Activated CD8-positive, alpha-beta T cell treated with anti-CD3 and anti-CD28 coated beads, Interleukin-2, amount 10 ng/mL, durations not matched to agents 7 days and 5 days (primary cell): Measurements from ENCODE around the gene MED15. TPM values are rescaled to one million over a fixed set of nuclear protein-coding genes. Genes with fewer than 3 reads are reported as not detected.

Experiments
- ATAC-seq: fragments of 150-1000 bp; cut with Tn5 transposase; one replicate; pipeline ENCODE4 v1.10.0; 2021; ENCODE audit warnings: moderate library complexity
- CTCF ChIA-PET: fragments of 350-600 bp; sonication (Branson Sonifier 250); formaldehyde crosslinking; loops from one replicate; lab custom pipeline; 2021; ENCODE audit warnings: antibody characterized with exemption; lab: Charles Lee
- POLR2A ChIA-PET: fragments of 350-600 bp; sonication (Branson Sonifier 250); formaldehyde crosslinking; loops from one replicate; lab custom pipeline; 2021; ENCODE audit warnings: antibody characterized with exemption; lab: Charles Lee
- DNase-seq: peaks from one replicate; pipeline ENCODE4 v3.0.0-alpha.2; 2020
- H3K27ac Mint-ChIP-seq: one replicate; pipeline ENCODE4 v1.8.0; 2021; ENCODE audit warnings: mild to moderate bottlenecking, mixed read lengths
- H3K27me3 Mint-ChIP-seq: one replicate; pipeline ENCODE4 v1.8.0; 2021; ENCODE audit warnings: low read depth, mixed read lengths
- H3K36me3 Mint-ChIP-seq: one replicate; pipeline ENCODE4 v1.8.0; 2021; ENCODE audit warnings: low read depth, mixed read lengths
- H3K4me1 Mint-ChIP-seq: one replicate; pipeline ENCODE4 v1.8.0; 2021; ENCODE audit warnings: low read depth, mixed read lengths
- H3K4me3 Mint-ChIP-seq: one replicate; pipeline ENCODE4 v1.8.0; 2021; ENCODE audit warnings: mild to moderate bottlenecking, mixed read lengths
- H3K9me3 Mint-ChIP-seq: one replicate; pipeline ENCODE4 v1.8.0; 2022; ENCODE audit warnings: mixed read lengths; ENCODE audit not compliant: insufficient read depth
- total RNA-seq, 2 experiments: library from RNA; stranded (reverse); gene quantifications; one replicate each; pipeline ENCODE4 v1.2.3, GENCODE V29; 2021

MED15 gene
- total RNA-seq, 2 experiments from 2014 or later = 155 to 161 TPM

DNA sequence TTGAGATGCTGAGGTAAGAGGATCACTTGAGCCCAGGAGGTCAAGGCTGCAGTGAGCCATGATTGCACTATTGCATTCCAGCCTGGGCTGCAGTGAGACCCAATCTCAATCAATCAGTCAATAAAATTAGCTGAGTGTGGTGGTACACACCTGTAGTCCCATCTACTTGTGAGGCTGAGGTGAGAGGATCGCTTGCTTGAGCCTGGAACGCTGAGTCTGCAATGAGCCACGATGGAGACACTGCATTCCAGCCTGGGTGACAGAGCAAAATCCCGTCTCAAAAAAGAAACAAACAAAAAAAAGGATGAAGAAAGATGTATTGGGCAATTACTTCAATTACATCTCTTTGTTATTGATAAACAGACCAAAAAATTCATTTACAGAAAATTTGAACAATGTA is 54.5 kb downstream of the MED15 start:
- no peak for ATAC-seq
- no peaks in the 10 kb centered on the region for H3K27me3 Mint-ChIP-seq
- H3K27ac Mint-ChIP-seq = peak overlapping the region; percentile 30
- ChIA-PET POLR2A (interaction anchor here (0.7 to 2.0 kb wide), 2 partner anchors 54 to 454 kb away, joined by 3 to 5 read pairs; partner anchors contain the start of gene MED15), CTCF (interaction anchor here (1.2 to 14.1 kb wide), 3 partner anchors 10 to 45 kb away, joined by 4 to 465 read pairs (median 48); no protein-coding TSS in a partner anchor)
- H3K36me3 Mint-ChIP-seq = peaks cover 87% of the 10 kb centered on the region
- no peak overlapping the region for H3K4me3 Mint-ChIP-seq
- DNase-seq = no peak
- peaks cover 79% of the 10 kb centered on the region for H3K4me1 Mint-ChIP-seq
- H3K9me3 Mint-ChIP-seq = peaks cover 10% of the 10 kb centered on the region

DNA sequence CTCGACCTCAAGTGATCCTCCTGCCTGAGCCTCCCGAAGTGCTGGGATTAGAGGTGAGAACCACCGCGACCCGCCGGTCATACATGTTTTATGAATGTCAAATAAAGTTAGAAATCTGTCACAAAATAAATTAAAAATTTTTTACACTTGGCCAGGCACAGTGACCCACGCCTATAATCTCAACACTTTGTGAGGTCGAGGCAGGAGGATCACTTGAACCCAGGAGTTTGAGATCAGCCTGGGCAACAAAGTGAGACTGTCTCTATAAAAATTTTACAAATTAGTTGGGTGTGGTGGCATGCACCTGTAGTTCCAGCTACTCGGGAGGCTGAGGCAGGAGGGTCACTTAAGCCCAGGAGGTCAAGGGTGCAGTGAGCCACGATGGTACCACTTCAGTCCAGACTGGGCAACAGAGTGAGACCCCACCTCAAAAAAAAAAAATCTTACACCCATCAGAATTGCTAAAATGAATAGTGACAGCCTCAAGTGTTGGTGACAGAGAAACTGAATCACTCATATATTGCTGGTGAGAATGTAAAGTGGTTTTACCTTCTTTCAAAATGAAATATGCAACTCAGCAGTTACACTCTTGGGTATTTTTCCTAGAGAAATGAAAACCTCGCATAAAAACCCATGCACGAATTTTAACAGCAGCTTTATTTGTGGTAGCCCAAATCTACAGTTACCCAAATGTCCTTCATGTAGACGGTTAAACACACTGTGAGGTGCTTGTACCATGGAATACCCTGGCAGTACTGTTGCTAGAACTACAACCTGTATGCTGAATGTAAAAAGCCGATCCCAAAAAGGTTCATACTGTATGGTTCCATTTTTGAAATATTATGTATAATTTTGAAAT is 55.4 kb downstream of the MED15 start:
- Mint-ChIP-seq H3K36me3 (peaks cover 87% of the 10 kb centered on the region), H3K27ac (peak overlapping the region; percentile 70), H3K4me3 (no peak overlapping the region)

DNA sequence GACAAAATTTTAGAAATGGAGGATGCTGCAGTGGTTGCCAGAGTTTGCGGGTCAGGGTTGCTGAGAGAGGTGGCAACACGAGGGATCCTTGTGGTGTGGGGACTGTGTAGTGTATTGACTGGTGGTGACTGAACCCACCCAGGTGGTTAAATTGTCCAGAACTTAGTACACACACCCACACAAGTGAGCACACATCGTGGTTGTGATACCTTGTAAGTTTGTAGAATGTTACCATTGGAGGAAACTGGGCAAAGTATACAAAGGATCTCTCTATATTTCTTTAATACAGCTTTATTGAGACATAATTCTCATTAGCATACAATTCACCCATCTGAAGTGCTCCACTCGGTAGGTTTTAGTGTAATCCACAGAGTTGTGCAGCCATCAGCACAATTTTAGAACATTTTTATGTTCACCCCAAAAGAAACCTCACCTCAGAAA is 56.1 kb downstream of the MED15 start:
- DNase-seq (no peak), ATAC-seq (no peak)
- POLR2A ChIA-PET = interaction anchor here (2.0 kb wide), 1 partner anchor 56 kb away, joined by 5 read pairs; the partner anchor contains the start of gene MED15
- no peaks in the 10 kb centered on the region for H3K27me3 Mint-ChIP-seq
- H3K4me1 Mint-ChIP-seq = peaks cover 79% of the 10 kb centered on the region
- no peak overlapping the region for H3K4me3 Mint-ChIP-seq
- CTCF ChIA-PET = interaction anchor here (0.7 to 14.1 kb wide), 15 partner anchors 9 to 170 kb away, joined by 3 to 465 read pairs (median 9); partner anchors contain the start of genes KLHL22 and MED15
- peak overlapping the region; percentile 70 for H3K27ac Mint-ChIP-seq
- peaks cover 10% of the 10 kb centered on the region for H3K9me3 Mint-ChIP-seq
- peaks cover 87% of the 10 kb centered on the region for H3K36me3 Mint-ChIP-seq

More for the DNA sequence above, 55.4 kb downstream of the MED15 start:
- no peak for ATAC-seq
- POLR2A ChIA-PET = interaction anchor here (0.6 to 2.0 kb wide), 2 partner anchors 55 to 620 kb away, joined by 3 to 5 read pairs; partner anchors contain the start of gene MED15
- H3K4me1 Mint-ChIP-seq = peaks cover 79% of the 10 kb centered on the region
- H3K9me3 Mint-ChIP-seq = peaks cover 10% of the 10 kb centered on the region
- DNase-seq = no peak
- CTCF ChIA-PET = interaction anchor here (1.2 to 14.1 kb wide), 9 partner anchors 10 to 144 kb away, joined by 3 to 465 read pairs (median 11); partner anchors contain the start of genes KLHL22 and MED15
- H3K27me3 Mint-ChIP-seq = no peaks in the 10 kb centered on the region

DNA sequence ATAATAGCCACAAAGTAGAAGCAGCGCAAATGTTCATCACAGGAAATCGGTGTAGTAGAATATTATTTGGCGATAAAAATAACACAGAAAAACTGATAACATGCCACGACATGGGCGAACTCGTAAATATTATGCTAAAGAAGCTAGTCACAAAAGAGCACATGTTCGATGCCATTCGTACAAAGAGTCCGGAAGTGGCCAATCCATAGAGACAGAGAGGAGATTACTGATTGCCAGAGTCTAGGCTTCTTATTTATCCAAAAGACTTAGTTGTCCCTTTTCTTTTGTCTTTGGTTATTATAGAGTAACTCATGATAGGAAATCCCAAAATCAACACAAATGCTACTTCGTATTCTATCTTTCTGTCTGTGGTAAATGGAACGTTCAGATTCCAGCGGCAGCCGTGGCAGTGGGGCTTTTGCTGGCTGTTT is 56.5 kb downstream of the MED15 start:
- Mint-ChIP-seq H3K4me1 (peaks cover 79% of the 10 kb centered on the region), H3K36me3 (peaks cover 87% of the 10 kb centered on the region), H3K4me3 (no peak overlapping the region), H3K27ac (peak overlapping the region; percentile 70), H3K9me3 (peaks cover 5% of the 10 kb centered on the region), H3K27me3 (no peaks in the 10 kb centered on the region)
- CTCF ChIA-PET = interaction anchor here (0.6 to 14.1 kb wide), 26 partner anchors 9 to 463 kb away, joined by 3 to 465 read pairs (median 5); partner anchors contain the start of genes KLHL22 and MED15
- DNase-seq (no peak), ATAC-seq (no peak)
- POLR2A ChIA-PET = no interaction called here

DNA sequence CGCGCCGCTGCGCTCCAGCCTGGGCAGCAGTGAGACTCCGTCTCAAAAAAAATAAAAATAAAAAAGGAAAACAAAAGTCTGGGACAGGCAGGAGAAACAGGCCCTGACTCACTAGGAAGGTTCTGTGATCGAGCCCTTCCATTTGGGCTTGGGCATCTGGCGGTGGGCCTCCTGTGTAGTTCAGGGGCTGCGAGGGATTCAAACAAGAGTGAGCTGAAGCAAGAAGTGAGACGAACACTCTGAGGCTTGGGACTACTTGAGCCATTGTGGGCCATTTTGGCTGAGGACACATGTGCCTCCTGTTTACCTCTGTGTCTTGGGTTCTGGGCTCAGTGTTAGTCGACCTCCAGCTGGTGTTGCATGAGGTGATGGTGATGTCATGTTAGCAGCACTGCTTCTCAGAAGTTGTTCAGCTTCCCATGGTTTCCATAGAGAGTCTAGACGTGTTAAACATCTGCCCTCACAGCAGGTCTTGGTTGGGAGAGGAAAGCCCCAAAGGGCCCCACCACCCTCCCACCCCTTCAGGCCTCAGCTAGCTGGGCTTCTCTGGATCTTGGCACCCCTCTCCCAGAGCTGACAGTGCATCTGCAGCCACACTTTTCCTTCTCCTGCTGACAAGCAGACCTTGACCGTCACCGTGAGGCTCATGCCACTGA is 57.8 kb downstream of the MED15 start:
- Mint-ChIP-seq H3K4me1 (peaks cover 81% of the 10 kb centered on the region), H3K27me3 (no peaks in the 10 kb centered on the region), H3K27ac (peak overlapping the region; percentile 70), H3K4me3 (no peak overlapping the region), H3K36me3 (peaks cover 87% of the 10 kb centered on the region), H3K9me3 (no peaks in the 10 kb centered on the region)
- ChIA-PET CTCF (interaction anchor here (0.8 to 14.1 kb wide), 16 partner anchors 8 to 137 kb away, joined by 3 to 465 read pairs (median 6); partner anchors contain the start of genes KLHL22 and MED15), POLR2A (interaction anchor here (1.0 to 2.1 kb wide), 3 partner anchors 15 to 57 kb away, joined by 3 to 10 read pairs (median 3); no protein-coding TSS in a partner anchor)
- ATAC-seq (no peak), DNase-seq (no peak)

DNA sequence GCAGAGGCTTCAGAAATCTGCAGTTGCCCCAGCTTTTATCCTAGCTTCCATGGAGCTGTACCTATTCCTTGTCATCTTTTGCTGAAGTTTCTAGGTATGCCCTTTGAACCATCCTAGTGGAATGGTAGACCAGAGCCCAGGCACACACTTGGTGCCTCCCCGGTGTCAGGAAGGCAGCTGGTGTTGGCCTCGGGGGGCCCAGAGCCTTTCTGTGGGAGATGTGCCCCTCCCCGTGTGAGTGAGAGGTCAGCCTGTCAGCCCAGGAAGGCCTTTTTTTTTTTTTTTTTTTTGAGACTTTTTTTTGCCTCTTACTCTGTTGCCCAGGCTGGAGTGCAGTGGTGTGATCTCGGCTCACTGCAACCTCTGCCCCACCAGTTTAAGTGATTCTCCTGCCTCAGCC is 58.4 kb downstream of the MED15 start:
- no peak for ATAC-seq
- ChIA-PET POLR2A (interaction anchor here (1.1 to 5.5 kb wide), 4 partner anchors 8 to 57 kb away, joined by 3 to 28 read pairs (median 8); partner anchors contain the start of gene MED15), CTCF (interaction anchor here (0.6 to 14.1 kb wide), 7 partner anchors 7 to 109 kb away, joined by 3 to 465 read pairs (median 16); partner anchors contain the start of genes KLHL22 and MED15)
- Mint-ChIP-seq H3K4me3 (no peak overlapping the region), H3K9me3 (no peaks in the 10 kb centered on the region), H3K36me3 (peaks cover 85% of the 10 kb centered on the region), H3K27me3 (no peaks in the 10 kb centered on the region), H3K27ac (peak overlapping the region; percentile 84), H3K4me1 (peaks cover 87% of the 10 kb centered on the region)
- DNase-seq = no peak

DNA sequence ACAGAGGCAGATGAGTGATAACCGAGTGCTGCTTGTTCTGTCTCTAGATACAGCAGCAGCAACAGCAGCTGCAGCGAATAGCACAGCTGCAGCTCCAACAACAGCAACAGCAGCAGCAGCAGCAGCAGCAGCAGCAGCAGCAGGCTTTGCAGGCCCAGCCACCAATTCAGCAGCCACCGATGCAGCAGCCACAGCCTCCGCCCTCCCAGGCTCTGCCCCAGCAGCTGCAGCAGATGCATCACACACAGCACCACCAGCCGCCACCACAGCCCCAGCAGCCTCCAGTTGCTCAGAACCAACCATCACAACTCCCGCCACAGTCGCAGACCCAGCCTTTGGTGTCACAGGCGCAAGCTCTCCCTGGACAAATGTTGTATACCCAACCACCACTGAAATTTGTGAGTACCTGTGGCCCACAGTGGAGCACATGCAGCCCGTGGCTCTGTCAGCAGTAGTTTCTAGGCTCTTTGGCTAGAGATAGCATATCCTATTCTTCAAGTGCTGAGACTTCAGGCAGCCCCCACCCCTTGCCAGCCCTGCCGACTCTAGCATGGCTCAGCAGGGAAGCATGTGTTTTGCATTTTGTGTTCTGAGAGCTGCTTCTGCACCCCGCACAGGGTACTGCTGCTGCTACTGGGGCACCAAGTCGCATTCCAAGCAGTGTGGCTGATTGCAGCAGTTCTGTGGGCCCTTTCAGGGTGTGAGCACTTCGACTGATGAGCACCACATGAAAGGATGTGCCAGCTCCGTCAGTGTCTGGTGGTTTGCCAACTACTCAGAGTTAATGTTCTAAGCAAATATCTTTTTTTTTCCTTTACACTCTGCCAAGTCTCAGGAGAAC is 59.2 kb downstream of the MED15 start:
- ATAC-seq = peak; percentile 34
- Mint-ChIP-seq H3K27me3 (no peaks in the 10 kb centered on the region), H3K9me3 (no peaks in the 10 kb centered on the region), H3K36me3 (peaks cover 85% of the 10 kb centered on the region), H3K27ac (peak overlapping the region; percentile 84), H3K4me1 (peaks cover 95% of the 10 kb centered on the region), H3K4me3 (peak overlapping the region; percentile 44)
- ChIA-PET POLR2A (interaction anchor here (0.6 to 5.5 kb wide), 7 partner anchors 9 to 58 kb away, joined by 3 to 28 read pairs (median 5); partner anchors contain the start of gene MED15), CTCF (interaction anchor here (0.6 to 14.1 kb wide), 5 partner anchors 15 to 57 kb away, joined by 3 to 465 read pairs (median 16); partner anchors contain the start of gene MED15)
- peak; percentile 64 for DNase-seq

DNA sequence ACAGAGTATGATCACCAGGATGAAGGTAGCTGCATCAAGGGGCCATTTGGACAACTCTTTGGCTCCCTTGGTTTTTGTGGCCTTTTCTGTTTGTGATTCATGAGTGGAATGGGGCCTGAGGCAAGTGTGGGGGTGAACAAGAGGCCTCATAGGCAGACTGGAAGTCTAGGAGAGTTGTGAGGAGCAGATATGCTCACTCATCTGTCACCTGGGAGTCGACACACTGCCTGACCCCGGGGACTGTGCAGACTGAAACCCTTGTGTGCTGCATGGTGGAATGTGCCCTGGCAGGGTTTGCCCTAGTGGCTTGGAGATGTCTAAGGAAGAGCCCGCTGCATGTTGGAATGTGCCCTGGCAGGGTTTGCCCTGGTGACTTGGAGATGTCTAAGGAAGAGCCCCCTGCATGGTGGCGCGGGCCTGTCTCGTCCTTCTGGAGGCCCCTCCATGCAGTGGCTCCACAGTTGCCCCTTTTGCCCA is 60.0 kb downstream of the MED15 start:
- Mint-ChIP-seq H3K4me3 (peak overlapping the region; percentile 44), H3K36me3 (peaks cover 89% of the 10 kb centered on the region), H3K9me3 (no peaks in the 10 kb centered on the region), H3K27me3 (no peaks in the 10 kb centered on the region), H3K27ac (peak overlapping the region; percentile 89), H3K4me1 (peaks cover 99% of the 10 kb centered on the region)
- no peak for ATAC-seq
- POLR2A ChIA-PET = interaction anchor here (0.6 to 5.5 kb wide), 8 partner anchors 10 to 144 kb away, joined by 3 to 28 read pairs (median 4); partner anchors contain the start of gene MED15
- CTCF ChIA-PET = interaction anchor here (1.5 to 14.1 kb wide), 4 partner anchors 16 to 58 kb away, joined by 3 to 465 read pairs (median 52); partner anchors contain the start of gene MED15
- DNase-seq = no peak

DNA sequence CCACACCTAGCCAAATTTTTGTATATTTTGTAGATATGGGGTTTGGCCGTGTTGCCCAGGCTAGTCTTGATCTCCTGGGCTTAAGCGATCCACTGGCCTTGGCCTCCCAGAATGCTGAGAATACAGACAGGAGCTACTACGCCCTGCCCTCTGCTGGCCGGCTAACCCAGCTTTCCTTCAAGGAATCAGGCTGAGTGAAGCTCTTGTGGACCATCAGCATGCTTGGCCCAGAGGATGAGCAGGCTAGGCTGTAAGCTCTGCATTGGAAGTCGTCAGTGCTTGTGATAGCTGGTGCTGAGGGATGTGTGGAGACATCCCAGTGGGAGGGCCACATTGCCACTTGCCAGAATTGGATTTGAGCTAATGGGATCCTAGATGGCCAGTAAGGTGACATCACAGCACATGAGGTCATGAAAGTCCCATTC is 60.6 kb downstream of the MED15 start:
- Mint-ChIP-seq H3K9me3 (no peaks in the 10 kb centered on the region), H3K4me3 (peak overlapping the region; percentile 53), H3K27me3 (no peaks in the 10 kb centered on the region), H3K4me1 (peaks cover 95% of the 10 kb centered on the region), H3K27ac (peak overlapping the region; percentile 89), H3K36me3 (peaks cover 90% of the 10 kb centered on the region)
- ChIA-PET POLR2A (interaction anchor here (0.9 to 5.5 kb wide), 6 partner anchors 9 to 145 kb away, joined by 3 to 28 read pairs (median 6); partner anchors contain the start of gene MED15), CTCF (interaction anchor here (1.1 to 14.1 kb wide), 7 partner anchors 17 to 217 kb away, joined by 3 to 465 read pairs (median 4); partner anchors contain the start of gene MED15)
- ATAC-seq (no peak), DNase-seq (no peak)
